Coronary artery (tissue), 2 donors: ENCODE data around the gene CD52.

Experiments used
- DNase-seq: peaks from one replicate; pipeline ENCODE4 v3.0.0-alpha.2; 2017; ENCODE audit warnings: low spot score
- H3K27ac ChIP-seq, 2 donors: fragments of 200-600 bp; sonication (generic); one replicate each; pipeline ENCODE4 v1.5.1; 2016 to 2019
- H3K4me3 ChIP-seq: fragments of 200-600 bp; sonication (generic); 2 replicates; pipeline ENCODE4 v1.5.1; 2016; ENCODE audit warnings: mild to moderate bottlenecking, moderate library complexity
- CTCF ChIP-seq: fragments of 200-600 bp; sonication (generic); IDR thresholded peaks from one replicate; pipeline ENCODE4 v1.5.1; 2019; ENCODE audit warnings: antibody characterized with exemption

Gene CD52

DNA sequence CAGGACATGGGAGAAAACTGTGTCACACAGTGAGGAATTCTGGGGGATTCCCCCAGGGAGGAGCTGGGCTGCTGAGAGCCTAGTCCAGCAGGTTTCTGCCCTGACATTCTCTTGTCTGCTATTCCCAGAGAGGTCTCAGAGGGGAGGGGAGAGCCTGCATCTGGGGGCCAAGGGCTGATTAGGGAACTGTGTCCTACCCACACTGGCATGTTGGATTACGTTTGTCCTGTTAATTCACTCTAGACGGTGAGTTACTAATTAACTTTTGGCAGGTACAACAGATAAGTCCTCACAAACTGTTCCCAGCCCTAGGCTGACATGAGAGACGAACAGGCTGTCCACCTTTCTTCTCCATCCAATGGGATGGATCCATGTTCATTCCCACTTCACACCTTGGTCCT, 40.5 kb upstream of the CD52 start:
- DNase-seq: no peak
- TF ChIP-seq CTCF: no peak
- peak overlapping the region; percentile 88 to 100 for H3K27ac ChIP-seq
- H3K4me3 ChIP-seq: no peak overlapping the region

DNA sequence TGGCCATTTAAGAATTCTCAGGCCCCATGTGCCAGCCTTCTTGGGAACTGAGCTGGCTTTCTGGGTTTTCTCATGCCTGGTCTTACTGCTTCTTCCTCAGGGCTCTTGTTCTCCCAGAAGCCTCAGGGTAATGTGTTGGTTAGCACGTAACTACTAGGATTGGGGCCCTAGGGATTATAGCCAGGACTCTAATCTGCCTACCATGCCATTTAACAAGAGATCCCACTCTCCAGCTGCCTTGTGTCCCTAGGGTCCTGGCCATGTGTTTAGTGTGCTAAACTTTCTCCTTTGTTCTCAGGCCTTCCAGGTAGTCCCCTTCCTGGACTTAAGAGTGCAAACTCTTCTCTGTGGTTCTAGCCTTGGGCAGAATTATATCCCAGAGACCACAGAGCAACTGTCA, 40.0 kb upstream of the CD52 start:
- Histone ChIP-seq H3K4me3 (no peak overlapping the region), H3K27ac (peak overlapping the region; percentile 88 to 100)
- TF ChIP-seq CTCF: no peak
- no peak for DNase-seq

GRCh38 chr1:26278303-26278702, 39.5 kb upstream of the CD52 start:
- TF ChIP-seq CTCF: no peak
- no peak for DNase-seq
- Histone ChIP-seq H3K4me3 (no peak overlapping the region), H3K27ac (peak overlapping the region; percentile 88 to 100)

DNA sequence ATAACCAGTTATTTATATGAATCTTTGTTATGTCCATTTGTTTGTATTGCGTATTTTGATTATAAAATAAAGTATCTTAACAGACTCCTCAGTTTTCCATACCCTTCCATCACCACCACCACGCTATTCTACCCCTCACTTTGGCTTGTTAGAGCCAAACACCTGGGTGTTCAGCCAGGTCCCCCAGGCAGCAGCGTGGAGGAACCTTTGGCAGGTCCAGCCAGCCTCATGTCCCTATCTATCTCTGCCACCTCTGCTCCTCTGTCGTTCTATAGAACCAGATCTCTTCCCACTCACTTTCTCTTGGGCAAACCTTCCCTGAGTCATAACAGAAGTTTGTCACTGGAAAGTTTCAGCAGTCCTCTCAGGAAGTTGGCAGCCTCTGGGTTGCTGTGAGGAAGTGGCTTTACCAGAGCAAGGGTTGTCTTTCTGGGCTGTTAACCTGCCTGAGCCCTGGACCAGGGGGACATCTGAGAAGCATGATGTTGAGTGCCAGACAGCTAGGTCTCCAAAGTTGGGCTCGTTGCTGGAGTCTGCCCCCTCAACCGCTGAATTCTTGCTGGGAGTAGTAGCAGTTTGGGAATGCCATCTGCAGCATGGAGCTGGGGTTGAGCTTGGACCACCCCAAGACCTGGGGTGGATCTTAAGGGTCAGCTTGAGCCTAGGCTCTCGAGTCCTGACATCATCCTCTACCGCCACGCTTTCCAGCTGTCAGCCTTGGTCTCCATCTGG, 38.9 kb upstream of the CD52 start:
- Histone ChIP-seq H3K27ac (peak overlapping the region; percentile 88 to 100), H3K4me3 (peak overlapping the region; percentile 98)
- no peak for DNase-seq
- no peak for TF ChIP-seq CTCF

DNA sequence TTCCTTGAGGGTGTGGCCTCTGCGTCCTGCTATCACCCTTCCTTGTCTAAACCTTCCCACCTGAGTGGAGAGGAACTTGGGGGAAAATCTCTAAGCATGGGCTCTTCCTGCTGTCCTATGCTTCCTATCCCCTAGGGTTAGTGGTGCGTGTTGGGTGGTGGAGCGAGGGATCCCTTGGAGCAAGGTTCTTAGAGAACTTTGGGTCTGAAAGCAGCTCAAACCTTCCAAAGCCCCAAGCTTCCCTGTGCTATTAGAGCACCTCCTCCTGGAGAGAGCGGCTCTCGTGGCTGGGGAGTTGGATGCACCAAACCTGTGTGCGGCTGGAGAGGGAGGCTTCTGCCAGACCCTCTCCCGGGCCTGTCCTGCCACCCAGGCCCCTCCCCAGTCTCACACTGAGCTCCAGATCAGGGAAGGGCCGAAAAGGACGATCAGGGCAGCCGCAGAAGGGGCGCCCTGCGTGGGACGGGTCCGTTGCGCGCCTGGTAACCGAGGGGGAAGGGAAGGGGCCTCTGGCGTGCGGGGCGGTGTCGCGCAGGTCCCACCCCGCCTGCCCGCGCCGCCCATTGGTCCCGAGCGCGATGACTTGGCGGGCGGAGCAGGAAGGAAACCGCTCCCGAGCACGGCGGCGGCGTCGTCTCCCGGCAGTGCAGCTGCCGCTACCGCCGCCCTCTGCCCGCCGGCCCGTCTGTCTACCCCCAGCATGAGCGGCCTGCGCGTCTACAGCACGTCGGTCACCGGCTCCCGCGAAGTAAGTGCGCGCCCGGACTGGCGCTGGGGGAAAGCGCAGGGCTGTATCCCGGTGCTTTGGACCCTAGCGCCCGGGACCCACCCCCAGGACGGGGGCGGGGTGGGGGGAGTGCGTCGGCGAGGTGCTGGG, 38.1 kb upstream of the CD52 start, which contains the start of gene SH3BGRL3:
Gene SH3BGRL3 (plus strand): TSS at position 631 of the 877 bp plus-strand sequence. CDS start 70 bp downstream, at position 701.
- H3K4me3 ChIP-seq: peak within 1 kb of the TSS; percentile 98
- DNase-seq: peak; percentile 92
- TF ChIP-seq CTCF: no peak
- H3K27ac ChIP-seq: peak within 1 kb of the TSS; percentile 88 to 100

DNA sequence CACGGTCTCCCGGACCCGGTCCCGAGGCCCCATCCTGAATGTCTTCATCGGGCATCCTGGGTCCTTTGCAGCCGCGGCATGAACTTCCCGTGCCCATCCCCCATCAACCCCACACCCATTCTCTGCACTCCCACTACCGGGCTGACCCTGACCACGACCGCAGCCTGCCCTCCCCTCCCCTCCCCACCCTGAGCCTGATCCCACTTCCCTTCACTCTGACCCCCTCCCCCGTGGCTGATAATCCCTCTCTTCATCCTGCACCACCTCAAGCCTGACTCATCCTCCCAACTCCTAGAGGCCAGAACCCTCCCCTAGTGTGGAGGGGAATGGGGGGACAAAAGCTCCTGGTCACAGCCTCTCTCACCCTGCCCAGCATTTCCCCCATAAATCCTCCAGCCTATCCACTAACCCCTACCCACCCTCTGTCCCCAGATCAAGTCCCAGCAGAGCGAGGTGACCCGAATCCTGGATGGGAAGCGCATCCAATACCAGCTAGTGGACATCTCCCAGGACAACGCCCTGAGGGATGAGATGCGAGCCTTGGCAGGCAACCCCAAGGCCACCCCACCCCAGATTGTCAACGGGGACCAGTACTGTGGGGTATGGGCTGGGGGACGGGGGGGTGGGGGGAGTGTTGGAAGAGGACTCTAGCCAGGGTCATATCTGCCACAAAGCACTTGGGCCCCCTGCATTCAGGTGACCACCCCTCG, 37.3 kb upstream of the CD52 start:
- no peak for TF ChIP-seq CTCF
- Histone ChIP-seq H3K4me3 (peak overlapping the region; percentile 98), H3K27ac (peak overlapping the region; percentile 88 to 100)
- no peak for DNase-seq
